Measurements from ENCODE around the gene PTGDS.

- TF ChIP-seq TCF4 (CRISPR knock-in tag; IDR thresholded peaks at IDR 0.05; ENCODE audit: borderline replicate concordance) (no peak), ZNF8 (CRISPR knock-in tag; IDR thresholded peaks at IDR 0.05) (no peak), OSR1 (CRISPR knock-in tag; IDR thresholded peaks at IDR 0.05) (no peak), CREB5 (CRISPR knock-in tag; IDR thresholded peaks at IDR 0.05; ENCODE audit: low read depth) (no peak), RARB (CRISPR knock-in tag; IDR thresholded peaks at IDR 0.05) (no peak), PATZ1 (CRISPR knock-in tag; IDR thresholded peaks at IDR 0.05; ENCODE audit: borderline replicate concordance) (no peak), ESRRG (CRISPR knock-in tag; IDR thresholded peaks at IDR 0.05) (no peak), PPARA (CRISPR knock-in tag; IDR thresholded peaks at IDR 0.05; ENCODE audit: borderline replicate concordance) (no peak), ARNTL (CRISPR knock-in tag; IDR thresholded peaks at IDR 0.05; ENCODE audit: borderline replicate concordance, low read depth) (no peak), CSRNP3 (CRISPR knock-in tag; IDR thresholded peaks at IDR 0.05) (no peak), SNAI2 (CRISPR knock-in tag; IDR thresholded peaks at IDR 0.05) (no peak), GLIS3 (CRISPR knock-in tag; IDR thresholded peaks at IDR 0.05) (no peak)
Measured at GRCh38 chr9:137029058-137029936, 52.0 kb downstream of the PTGDS start.

All from SK-N-SH treated with all-trans-retinoic acid at 6 μM for 48 hours (cell line).